Measurements from ENCODE around the gene ONECUT3.

- no peak for TF ChIP-seq TEAD4 (CRISPR knock-in tag; IDR thresholded peaks at IDR 0.05)
- no peak for TF ChIP-seq STAT6 (CRISPR knock-in tag; conservative IDR thresholded peaks at IDR 0.05; ENCODE audit: low read depth)
- TF ChIP-seq MAX (CRISPR knock-in tag; IDR thresholded peaks at IDR 0.05), result no peak
- no peak for TF ChIP-seq CTCF (IDR thresholded peaks at IDR 0.05)
- TF ChIP-seq SP1 (CRISPR knock-in tag; conservative IDR thresholded peaks at IDR 0.05), result no peak
- no peak for TF ChIP-seq ZNF416 (CRISPR knock-in tag; IDR thresholded peaks at IDR 0.05)
- TF ChIP-seq USF2 (CRISPR knock-in tag; IDR thresholded peaks at IDR 0.05), result no peak
- no peak for TF ChIP-seq ZNF138 (CRISPR knock-in tag; conservative IDR thresholded peaks at IDR 0.05)
- no peak for TF ChIP-seq TP53 (CRISPR knock-in tag; IDR thresholded peaks at IDR 0.05)
- no peak for TF ChIP-seq JUN (CRISPR knock-in tag; IDR thresholded peaks at IDR 0.05)
- no peak for TF ChIP-seq CDX4 (CRISPR knock-in tag; IDR thresholded peaks at IDR 0.05; ENCODE audit: borderline replicate concordance)
- no peak for TF ChIP-seq AFF4 (CRISPR knock-in tag; IDR thresholded peaks at IDR 0.05; ENCODE audit: borderline replicate concordance)
Measured at GRCh38 chr19:1756705-1757465, 3.6 kb downstream of the ONECUT3 start.

Data from WTC11 (cell line).